Caco-2 (cell line): Measurements from ENCODE around the gene ELL2. TPM values are rescaled to one million over a fixed set of nuclear protein-coding genes. Genes with fewer than 3 reads are reported as not detected.

Experiments used
- BruUV-seq: library from RNA; stranded (reverse); fragments of 400-500 nt; replicated peaks from 2 replicates; lab custom pipeline; 2021; lab: Mats Ljungman, UMichigan
- CTCF ChIA-PET: fragments of 300-600 bp; sonication (Branson Sonifier 250); formaldehyde crosslinking; loops from one replicate; lab custom pipeline; 2022; ENCODE audit warnings: antibody characterized with exemption; lab: Charles Lee
- POLR2A ChIA-PET: fragments of 300-600 bp; sonication (Branson Sonifier 250); formaldehyde crosslinking; loops from one replicate; lab custom pipeline; 2022; ENCODE audit warnings: antibody characterized with exemption; lab: Charles Lee
- DNase-seq, 2 experiments: peaks; one replicate each; pipeline versions ENCODE4 v3.0.0 to v3.0.0-alpha.2; 2020 to 2022
- H3K27me3 ChIP-seq: replicated peaks from 2 replicates; pipeline ENCODE4 v1.6.0; 2011; ENCODE audit warnings: low read length; ENCODE audit not compliant: control insufficient read depth, insufficient read depth
- H3K36me3 ChIP-seq: 2 replicates; pipeline ENCODE4 v1.5.1; 2011; ENCODE audit warnings: low read length; ENCODE audit not compliant: control insufficient read depth, insufficient read depth
- H3K4me1 ChIP-seq: fragments of 250-450 bp; sonication (Bioruptor Pico); 2 replicates; pipeline ENCODE4 v1.5.1; 2020; ENCODE audit warnings: mild to moderate bottlenecking
- H3K4me3 ChIP-seq: 2 replicates; pipeline ENCODE4 v1.5.1; 2011; ENCODE audit warnings: low read depth, mild to moderate bottlenecking, control low read depth, low read length
- H3K9me3 ChIP-seq: fragments of 250-450 bp; sonication (Bioruptor Pico); 2 replicates; pipeline ENCODE4 v1.5.1; 2020; ENCODE audit warnings: mild to moderate bottlenecking, moderate library complexity
- H3K27ac Mint-ChIP-seq: one replicate; pipeline ENCODE4 v1.8.0; 2022; ENCODE audit warnings: mixed read lengths; ENCODE audit not compliant: unreplicated experiment
- H3K27me3 Mint-ChIP-seq: one replicate; pipeline ENCODE4 v1.8.0; 2022; ENCODE audit warnings: mixed read lengths; ENCODE audit not compliant: insufficient read depth, unreplicated experiment
- H3K36me3 Mint-ChIP-seq: one replicate; pipeline ENCODE4 v1.8.0; 2022; ENCODE audit warnings: mild to moderate bottlenecking, mixed read lengths; ENCODE audit not compliant: insufficient read depth, unreplicated experiment
- H3K4me1 Mint-ChIP-seq: one replicate; pipeline ENCODE4 v1.8.0; 2022; ENCODE audit warnings: low read depth, mixed read lengths; ENCODE audit not compliant: unreplicated experiment
- H3K4me3 Mint-ChIP-seq: one replicate; pipeline ENCODE4 v1.8.0; 2022; ENCODE audit warnings: mild to moderate bottlenecking, moderate library complexity, mixed read lengths; ENCODE audit not compliant: unreplicated experiment
- H3K9me3 Mint-ChIP-seq: one replicate; pipeline ENCODE4 v1.8.0; 2022; ENCODE audit warnings: mixed read lengths; ENCODE audit not compliant: unreplicated experiment
- intact Hi-C: fragments of 100-400 bp; cut with micrococcal nuclease; formaldehyde crosslinking; loops from one replicate; pipeline ENCODE4 v1.10.0; 2022; ENCODE audit not compliant: unreplicated experiment
- total RNA-seq: library from RNA; stranded (reverse); gene quantifications from 2 replicates; pipeline ENCODE4 v1.2.3, GENCODE V29; 2022
- TF ChIP-seq, protein P1 (sequence below), 2 experiments: fragments of 200-600 bp in 1 of 2; IDR thresholded peaks; 1 replicate in 1 of 2; 2 replicates in 1 of 2; pipeline versions ENCODE4 v1.5.1 to v1.8.0; 2011 to 2022; ENCODE audit warnings: antibody characterized with exemption in 1 of 2, control low read depth in 1 of 2, inconsistent platforms in 1 of 2, low read depth in 1 of 2, low read length in 1 of 2, mild to moderate bottlenecking in 1 of 2, moderate library complexity in 1 of 2; ENCODE audit not compliant: insufficient read depth in 1 of 2, severe bottlenecking in 1 of 2, unreplicated experiment in 1 of 2

The ELL2 gene
- total RNA-seq, 1 experiment from 2014 or later: 81.0 TPM

DNA sequence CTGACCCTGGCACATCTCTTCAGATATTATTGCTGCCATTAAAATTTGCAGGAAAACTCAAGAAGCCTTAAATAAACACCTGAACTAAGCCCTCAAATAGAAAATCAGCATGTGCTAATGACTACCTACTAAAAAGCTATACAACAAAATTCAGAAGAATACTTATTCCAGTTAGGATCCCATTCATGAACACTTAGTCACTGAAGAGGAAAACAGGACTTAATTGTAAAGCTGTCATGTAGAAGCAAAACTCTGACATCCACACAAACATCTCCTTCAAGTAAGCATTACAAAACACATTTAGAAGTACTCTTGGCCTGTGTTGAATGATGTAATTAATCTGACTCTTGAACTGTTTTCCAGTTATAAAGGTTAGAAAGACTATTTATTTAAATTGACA, 19.9 kb downstream of the ELL2 start:
- intact Hi-C loops: no loop called here
- ChIA-PET POLR2A (no interaction called here), CTCF (no interaction called here)
- TF ChIP-seq, protein P1, sequence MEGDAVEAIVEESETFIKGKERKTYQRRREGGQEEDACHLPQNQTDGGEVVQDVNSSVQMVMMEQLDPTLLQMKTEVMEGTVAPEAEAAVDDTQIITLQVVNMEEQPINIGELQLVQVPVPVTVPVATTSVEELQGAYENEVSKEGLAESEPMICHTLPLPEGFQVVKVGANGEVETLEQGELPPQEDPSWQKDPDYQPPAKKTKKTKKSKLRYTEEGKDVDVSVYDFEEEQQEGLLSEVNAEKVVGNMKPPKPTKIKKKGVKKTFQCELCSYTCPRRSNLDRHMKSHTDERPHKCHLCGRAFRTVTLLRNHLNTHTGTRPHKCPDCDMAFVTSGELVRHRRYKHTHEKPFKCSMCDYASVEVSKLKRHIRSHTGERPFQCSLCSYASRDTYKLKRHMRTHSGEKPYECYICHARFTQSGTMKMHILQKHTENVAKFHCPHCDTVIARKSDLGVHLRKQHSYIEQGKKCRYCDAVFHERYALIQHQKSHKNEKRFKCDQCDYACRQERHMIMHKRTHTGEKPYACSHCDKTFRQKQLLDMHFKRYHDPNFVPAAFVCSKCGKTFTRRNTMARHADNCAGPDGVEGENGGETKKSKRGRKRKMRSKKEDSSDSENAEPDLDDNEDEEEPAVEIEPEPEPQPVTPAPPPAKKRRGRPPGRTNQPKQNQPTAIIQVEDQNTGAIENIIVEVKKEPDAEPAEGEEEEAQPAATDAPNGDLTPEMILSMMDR (IDR thresholded peaks at IDR 0.05; ENCODE audit: insufficient read depth in 1 of 2, low read depth in 1 of 2, low read length in 1 of 2, severe bottlenecking in 1 of 2, unreplicated experiment in 1 of 2): no peak
- Mint-ChIP-seq H3K4me1 (peaks cover 26% of the 10 kb centered on the region), H3K4me3 (no peak overlapping the region), H3K9me3 (no peaks in the 10 kb centered on the region), H3K27me3 (no peaks in the 10 kb centered on the region), H3K27ac (no peak overlapping the region), H3K36me3 (peaks cover 11% of the 10 kb centered on the region)
- no TSS peak for BruUV-seq
- Histone ChIP-seq H3K27me3 (no peaks in the 10 kb centered on the region), H3K4me1 (peaks cover 8% of the 10 kb centered on the region), H3K9me3 (no peaks in the 10 kb centered on the region), H3K4me3 (no peak overlapping the region), H3K36me3 (peaks cover 1% of the 10 kb centered on the region)
- no peak for DNase-seq

DNA sequence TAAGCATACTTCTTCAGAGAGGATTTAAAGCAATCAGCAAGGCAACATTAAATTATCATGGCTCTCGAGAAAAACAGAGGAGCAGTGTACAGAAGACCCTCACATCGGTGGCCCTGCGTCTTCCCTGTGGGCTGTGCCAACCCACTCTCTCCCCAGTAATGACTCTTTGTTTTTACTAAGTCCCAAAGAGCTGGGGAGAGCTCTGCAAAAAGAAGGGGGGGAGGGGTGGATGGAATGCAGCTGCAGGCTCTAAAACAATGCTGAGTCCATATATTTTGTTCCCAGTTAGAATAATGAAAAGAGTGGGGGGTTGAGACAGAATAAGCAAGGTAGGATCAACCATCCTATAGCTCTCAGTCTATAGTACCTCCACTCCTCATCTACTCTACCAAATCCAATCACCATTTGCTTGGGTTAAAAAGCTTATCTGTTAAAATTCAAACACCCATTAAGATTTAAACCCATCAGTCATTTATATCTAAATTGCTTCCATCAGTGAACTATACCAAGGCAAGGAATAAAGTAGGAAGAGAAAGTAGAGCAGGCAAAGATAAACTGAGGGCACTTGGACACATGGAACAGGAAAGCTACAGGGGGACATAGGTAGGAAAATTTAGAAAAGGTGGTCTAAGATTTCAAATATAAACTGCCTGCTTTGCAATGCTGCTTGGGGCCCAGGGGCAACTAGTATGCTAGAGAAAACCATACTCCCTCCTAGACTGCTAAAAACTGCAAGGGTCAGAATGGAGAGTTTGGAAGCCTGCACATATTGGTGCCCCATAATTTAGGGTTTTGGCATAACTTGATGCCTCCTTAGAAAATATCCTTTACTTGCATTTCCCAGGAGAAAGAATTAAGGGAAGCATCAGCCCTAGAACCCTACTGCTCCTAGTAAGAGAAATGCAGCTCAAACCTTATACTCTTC, 20.6 kb downstream of the ELL2 start:
- H3K36me3 Mint-ChIP-seq: peaks cover 12% of the 10 kb centered on the region
- peaks cover 23% of the 10 kb centered on the region for H3K4me1 Mint-ChIP-seq
- ChIA-PET POLR2A (no interaction called here), CTCF (no interaction called here)
- H3K9me3 Mint-ChIP-seq: no peaks in the 10 kb centered on the region
- H3K9me3 ChIP-seq: no peaks in the 10 kb centered on the region
- no peak for DNase-seq
- intact Hi-C loops: no loop called here
- no peak overlapping the region for H3K4me3 ChIP-seq
- no peak overlapping the region for H3K27ac Mint-ChIP-seq
- TF ChIP-seq, protein P1 (IDR thresholded peaks at IDR 0.05; ENCODE audit: insufficient read depth in 1 of 2, low read depth in 1 of 2, low read length in 1 of 2, severe bottlenecking in 1 of 2, unreplicated experiment in 1 of 2): no peak
- no peaks in the 10 kb centered on the region for H3K27me3 ChIP-seq
- peaks cover 1% of the 10 kb centered on the region for H3K36me3 ChIP-seq
- no peaks in the 10 kb centered on the region for H3K27me3 Mint-ChIP-seq
- no peak overlapping the region for H3K4me3 Mint-ChIP-seq
- no TSS peak for BruUV-seq
- peaks cover 10% of the 10 kb centered on the region for H3K4me1 ChIP-seq

DNA sequence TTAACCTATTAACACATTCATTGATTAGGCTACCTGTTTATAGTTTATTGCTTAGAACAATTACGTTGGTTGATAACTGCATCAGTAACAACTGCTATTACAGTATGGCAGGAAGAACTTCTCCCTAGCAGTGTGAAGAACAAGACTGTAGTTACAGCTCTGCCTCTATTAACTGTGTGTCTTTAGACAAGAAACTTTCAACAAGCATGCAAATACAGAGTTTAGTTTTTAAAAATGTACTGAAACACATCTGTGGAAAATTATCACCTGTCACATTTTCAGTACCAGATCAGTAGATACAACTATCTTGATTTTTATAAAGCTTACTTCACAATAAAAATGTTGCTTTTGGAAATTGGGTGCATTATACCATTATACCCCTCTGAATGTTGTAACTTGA, 22.2 kb downstream of the ELL2 start:
- Mint-ChIP-seq H3K27ac (no peak overlapping the region), H3K4me1 (peaks cover 22% of the 10 kb centered on the region), H3K36me3 (peaks cover 16% of the 10 kb centered on the region), H3K27me3 (no peaks in the 10 kb centered on the region), H3K4me3 (no peak overlapping the region), H3K9me3 (no peaks in the 10 kb centered on the region)
- Histone ChIP-seq H3K36me3 (peaks cover 1% of the 10 kb centered on the region), H3K27me3 (no peaks in the 10 kb centered on the region), H3K4me3 (no peak overlapping the region), H3K9me3 (no peaks in the 10 kb centered on the region), H3K4me1 (peaks cover 18% of the 10 kb centered on the region)
- POLR2A ChIA-PET: no interaction called here
- no TSS peak for BruUV-seq
- no peak for DNase-seq
- CTCF ChIA-PET: no interaction called here
- intact Hi-C loops: no loop called here
- TF ChIP-seq, protein P1 (IDR thresholded peaks at IDR 0.05; ENCODE audit: insufficient read depth in 1 of 2, low read depth in 1 of 2, low read length in 1 of 2, severe bottlenecking in 1 of 2, unreplicated experiment in 1 of 2): no peak
